ENCODE measurements around the gene PRKCQ. TPM values are rescaled to one million over a fixed set of nuclear protein-coding genes. Genes with fewer than 3 reads are reported as not detected.

Gene PRKCQ
- total and polyA plus RNA-seq, 2 of the 4 experiments (the other 2 are of a cell fraction), result under 0.01 to 0.03 TPM

GRCh38 chr10:6563075-6563474, 17.0 kb downstream of the PRKCQ start:
- CTCF ChIA-PET, result no interaction called here
- no CpG with 5 or more reads among the region's 7 CpGs for WGBS, 2 experiments (ENCODE audit: extremely low coverage in 2 of 2, insufficient read length in 1 of 2)

More at GRCh38 chr10:6563075-6563474, 17.0 kb downstream of the PRKCQ start:
- no peak overlapping the region for H2AK9ac ChIP-seq (replicated peaks; ENCODE audit: low read depth, low read length, poor library complexity)
- no peak overlapping the region for H3K4me3 ChIP-seq (ENCODE audit: insufficient read depth, low read depth, low read length)
- no peak overlapping the region for H2BK15ac ChIP-seq (ENCODE audit: low read depth, low read length)
- intact Hi-C loops (cut with micrococcal nuclease), result no loop called here
- H2BK5ac ChIP-seq (ENCODE audit: low read depth, low read length, poor library complexity, severe bottlenecking), result no peak overlapping the region
- H3K56ac ChIP-seq (ENCODE audit: extremely low read depth, insufficient read depth, low read length), result no peak overlapping the region
- H3K14ac ChIP-seq (replicated peaks; ENCODE audit: low read depth, low read length), result no peak overlapping the region
- ATAC-seq (ENCODE audit: low read depth) (no peak), DNase-seq (no peak)
- H3K18ac ChIP-seq (ENCODE audit: low read depth, low read length), result no peak overlapping the region
- no peaks in the 10 kb centered on the region for H3K9me1 ChIP-seq (ENCODE audit: insufficient read depth, low read length)
- no peak overlapping the region for H3K27ac ChIP-seq (ENCODE audit: insufficient read depth, low read length)
- H3K9me3 ChIP-seq (ENCODE audit: control insufficient read depth, insufficient read depth, low read length), result no peaks in the 10 kb centered on the region
- POLR2A ChIA-PET (ENCODE audit: unreplicated experiment), result no interaction called here
- H4K8ac ChIP-seq (ENCODE audit: low read depth in 2 of 2, low read length in 2 of 2), result no peak overlapping the region
- no peak overlapping the region for H4K5ac ChIP-seq (ENCODE audit: low read depth, low read length)
- no peak overlapping the region for H3K23ac ChIP-seq (ENCODE audit: low read depth, low read length)
- no peak overlapping the region for H2BK120ac ChIP-seq (ENCODE audit: low read depth, low read length)
- H2BK20ac ChIP-seq (ENCODE audit: low read depth, low read length), result no peak overlapping the region
- no peak overlapping the region for H4K91ac ChIP-seq (ENCODE audit: insufficient read depth, low read depth, low read length)
- no peaks in the 10 kb centered on the region for H3K4me1 ChIP-seq (ENCODE audit: control insufficient read depth, insufficient read depth, low read length)
- no peak overlapping the region for H3K4me2 ChIP-seq (ENCODE audit: low read depth, low read length)
- H2AK5ac ChIP-seq (ENCODE audit: low read depth, low read length), result no peak overlapping the region
- no peaks in the 10 kb centered on the region; the same call in 1 of the 2 replicates for H3K27me3 ChIP-seq (ENCODE audit: control insufficient read depth, insufficient read depth, low read length)
- H4K20me1 ChIP-seq (ENCODE audit: insufficient read depth, low read length), result no peaks in the 10 kb centered on the region
- H3K9ac ChIP-seq (ENCODE audit: low read depth, low read length), result no peak overlapping the region
- in situ Hi-C loops (cut with MboI; ENCODE audit: low sequenced_read_pairs), result no loop called here
- BruUV-seq (replicated peaks), result no TSS peak
- no peak overlapping the region for H3K4ac ChIP-seq (ENCODE audit: low read depth, low read length)
- H2AFZ ChIP-seq (replicated peaks; ENCODE audit: low read length, poor library complexity), result no peak overlapping the region
- H3K36me3 ChIP-seq (ENCODE audit: control insufficient read depth, insufficient read depth, low read length), result no peaks in the 10 kb centered on the region
- dilution Hi-C loops (cut with HindIII; ENCODE audit: low sequenced_read_pairs, unreplicated experiment), result no loop called here
- TF ChIP-seq POLR2A (IDR thresholded peaks at IDR 0.05; ENCODE audit: low read depth, low read length), result no peak
- TF ChIP-seq CTCF (conservative IDR thresholded peaks at IDR 0.05; ENCODE audit: low read depth, low read length), result no peak
- TF ChIP-seq RFX5 (IDR thresholded peaks at IDR 0.05; ENCODE audit: low read depth, low read length), result no peak
- no peak for TF ChIP-seq BHLHE40 (IDR thresholded peaks at IDR 0.05; ENCODE audit: low read depth, low read length)
- TF ChIP-seq USF2 (IDR thresholded peaks at IDR 0.05; ENCODE audit: low read depth, low read length), result no peak
- TF ChIP-seq MXI1 (IDR thresholded peaks at IDR 0.05; ENCODE audit: borderline replicate concordance, low read depth, low read length), result no peak
- no peak for TF ChIP-seq RAD21 (IDR thresholded peaks at IDR 0.05; ENCODE audit: low read length)
- TF ChIP-seq ELK1 (IDR thresholded peaks at IDR 0.05; ENCODE audit: borderline replicate concordance, low read depth, low read length), result no peak
- TF ChIP-seq FOS (IDR thresholded peaks at IDR 0.05; ENCODE audit: low read depth, low read length), result no peak
- no peak for TF ChIP-seq MAZ (IDR thresholded peaks at IDR 0.05; ENCODE audit: borderline replicate concordance, low read depth, low read length)
- TF ChIP-seq CHD1 (IDR thresholded peaks at IDR 0.05; ENCODE audit: low read depth, low read length), result no peak
- no peak for TF ChIP-seq NFE2L2 (IDR thresholded peaks at IDR 0.05; ENCODE audit: low read depth, low read length)
- TF ChIP-seq RCOR1 (IDR thresholded peaks at IDR 0.05; ENCODE audit: insufficient replicate concordance, low read length), result no peak
- TF ChIP-seq CEBPB (IDR thresholded peaks at IDR 0.05; ENCODE audit: low read depth, low read length), result no peak
- H3K79me1 ChIP-seq (ENCODE audit: low read depth in 1 of 2, low read length in 2 of 2), result no peaks in the 10 kb centered on the region
